Measurements from ENCODE around the gene ANKRD62. TPM values are rescaled to one million over a fixed set of nuclear protein-coding genes. Genes with fewer than 3 reads are reported as not detected.
"Not testable (repeated sequence)": the region's sequence is repeated elsewhere in the genome, so short reads cannot be mapped to it uniquely, and the experiment has no call there.

The ANKRD62 gene
- polyA plus RNA-seq, 4 donors: 0.04 to 0.08 (median 0.06) TPM; not detected in 1

DNA sequence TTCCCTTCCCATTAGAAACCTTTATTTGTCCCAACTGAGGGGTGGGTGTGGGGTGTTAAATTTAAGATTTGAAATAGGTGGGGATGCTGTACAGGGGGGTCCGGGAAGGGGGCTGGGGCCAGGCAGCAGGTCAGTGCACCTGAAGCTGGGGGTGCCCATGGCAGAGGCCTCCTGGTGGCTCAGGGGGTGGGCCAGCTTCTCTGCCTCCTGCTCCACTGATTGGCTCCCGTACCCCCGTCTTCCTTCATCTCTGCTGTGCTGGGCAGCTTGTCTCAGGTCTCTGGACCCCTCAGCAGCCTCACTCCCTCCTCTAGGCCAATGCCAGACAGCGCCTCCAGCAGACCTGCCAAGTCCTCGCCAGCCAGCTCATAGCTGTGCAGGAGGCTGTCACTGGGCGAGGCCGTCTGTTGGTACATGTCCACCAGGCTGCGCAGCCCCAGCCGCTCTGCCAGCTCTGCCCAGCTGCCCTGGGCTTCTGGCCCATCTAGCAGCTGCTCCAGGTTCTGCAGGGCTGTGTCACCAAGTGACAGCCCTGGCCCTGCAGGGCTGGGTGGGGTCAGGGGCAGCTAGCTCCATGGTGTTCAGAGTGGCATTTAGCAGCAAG, 2.0 kb upstream of the ANKRD62 start:
- DNase-seq (ENCODE audit: low read depth in 4 of 4, low spot score in 2 of 4): no peak

DNA sequence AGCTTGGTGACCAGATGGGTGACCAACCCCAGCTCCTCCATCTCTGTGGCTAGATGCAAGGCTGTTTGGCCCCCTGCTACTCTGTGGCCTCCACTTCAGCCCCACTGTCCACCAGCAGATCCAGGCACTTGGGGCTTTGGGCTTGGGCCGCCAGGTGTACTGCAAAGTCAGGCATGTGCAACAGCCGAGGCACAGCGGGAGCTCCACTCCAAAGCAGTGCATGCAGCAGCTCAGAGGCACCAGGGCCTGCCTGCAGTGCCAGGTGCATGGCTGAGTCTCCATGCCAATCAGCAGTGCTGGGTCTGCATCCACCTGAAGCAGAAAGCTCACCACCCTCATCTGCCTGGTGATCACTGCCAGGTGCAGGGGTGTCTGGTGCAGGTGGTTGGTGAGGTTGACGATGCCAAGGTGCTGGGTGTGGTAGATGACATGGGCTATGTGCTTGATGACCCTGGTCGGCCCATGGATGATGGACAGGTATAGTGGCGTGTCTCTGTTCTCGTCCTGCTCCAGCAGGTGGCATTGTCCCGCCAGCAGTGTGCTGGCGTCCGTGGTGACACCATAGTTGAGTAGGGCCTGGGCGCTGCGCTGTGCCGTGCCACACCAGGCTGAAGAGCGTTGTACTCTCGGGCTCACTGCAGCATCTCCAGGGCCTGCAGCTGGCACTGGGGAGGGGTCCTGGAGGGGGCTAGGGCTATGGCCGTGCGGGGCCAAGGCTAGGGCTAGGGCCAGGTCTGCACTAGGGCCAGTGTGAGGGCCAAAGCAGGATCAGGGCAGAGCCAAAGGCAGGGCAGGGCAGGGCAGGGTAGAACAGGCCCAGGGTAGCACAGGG, 1.0 kb upstream of the ANKRD62 start:
- DNase-seq (ENCODE audit: low read depth in 4 of 4, low spot score in 2 of 4): no peak

DNA sequence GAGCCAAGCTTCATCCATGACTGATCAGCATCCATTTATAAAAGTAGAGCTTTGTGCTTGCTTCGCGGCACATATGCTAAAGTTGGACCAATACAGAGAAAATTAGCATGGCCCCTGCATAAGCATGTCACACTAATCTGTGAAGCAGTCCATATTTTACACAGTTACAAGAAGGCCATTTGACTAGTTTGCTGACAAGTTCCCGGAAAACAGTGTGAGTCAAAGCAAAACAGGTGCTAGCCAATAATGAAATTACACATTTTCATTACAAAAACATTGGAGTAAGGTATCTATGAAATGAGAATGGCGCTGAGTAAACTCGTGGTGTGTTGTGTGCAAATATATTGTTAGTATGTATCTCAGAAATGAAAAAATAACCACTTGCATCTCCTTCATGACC, 4.7 kb downstream of the ANKRD62 start:
- DNase-seq (ENCODE audit: low read depth in 4 of 4, low spot score in 2 of 4): no peak

DNA sequence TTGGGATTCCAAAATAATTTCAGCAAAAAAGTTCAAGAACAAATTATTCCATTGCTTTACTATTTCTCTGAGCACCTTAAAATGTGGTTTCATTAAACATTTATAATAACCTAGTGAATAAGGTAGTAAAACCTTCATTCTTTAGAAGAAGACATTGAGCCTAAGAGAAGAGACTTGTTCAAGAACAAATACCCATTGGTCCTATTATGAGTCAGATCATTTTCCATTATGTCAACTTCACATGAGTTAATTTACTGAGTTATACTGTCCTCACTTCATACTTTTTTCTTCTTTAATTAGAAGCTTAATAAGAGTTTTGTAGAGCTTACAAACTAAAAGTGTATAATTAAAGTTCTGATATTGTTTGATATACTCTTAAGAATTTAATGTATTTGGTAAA, 5.5 kb downstream of the ANKRD62 start:
- DNase-seq (ENCODE audit: low read depth in 4 of 4, low spot score in 2 of 4): no peak

DNA sequence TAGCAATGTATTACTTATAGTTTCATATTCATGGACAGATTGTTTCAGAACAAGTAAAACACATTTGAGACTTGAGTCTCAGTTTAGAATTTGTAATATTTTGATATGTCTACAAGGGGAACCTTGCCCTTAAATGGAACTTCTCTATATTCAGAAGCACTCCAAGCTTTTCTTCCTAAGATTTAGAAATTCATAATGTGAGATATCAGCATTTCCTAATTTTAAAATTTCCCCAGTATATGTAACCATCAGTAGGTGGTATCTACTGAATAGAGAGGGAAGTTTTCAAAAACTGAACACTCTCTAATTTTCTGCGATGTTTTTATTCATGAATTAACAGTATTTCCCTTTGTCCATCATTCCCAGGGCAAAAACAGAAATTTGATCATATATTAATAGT, 7.6 kb downstream of the ANKRD62 start:
- DNase-seq (ENCODE audit: low read depth in 4 of 4, low spot score in 2 of 4): no peak

DNA sequence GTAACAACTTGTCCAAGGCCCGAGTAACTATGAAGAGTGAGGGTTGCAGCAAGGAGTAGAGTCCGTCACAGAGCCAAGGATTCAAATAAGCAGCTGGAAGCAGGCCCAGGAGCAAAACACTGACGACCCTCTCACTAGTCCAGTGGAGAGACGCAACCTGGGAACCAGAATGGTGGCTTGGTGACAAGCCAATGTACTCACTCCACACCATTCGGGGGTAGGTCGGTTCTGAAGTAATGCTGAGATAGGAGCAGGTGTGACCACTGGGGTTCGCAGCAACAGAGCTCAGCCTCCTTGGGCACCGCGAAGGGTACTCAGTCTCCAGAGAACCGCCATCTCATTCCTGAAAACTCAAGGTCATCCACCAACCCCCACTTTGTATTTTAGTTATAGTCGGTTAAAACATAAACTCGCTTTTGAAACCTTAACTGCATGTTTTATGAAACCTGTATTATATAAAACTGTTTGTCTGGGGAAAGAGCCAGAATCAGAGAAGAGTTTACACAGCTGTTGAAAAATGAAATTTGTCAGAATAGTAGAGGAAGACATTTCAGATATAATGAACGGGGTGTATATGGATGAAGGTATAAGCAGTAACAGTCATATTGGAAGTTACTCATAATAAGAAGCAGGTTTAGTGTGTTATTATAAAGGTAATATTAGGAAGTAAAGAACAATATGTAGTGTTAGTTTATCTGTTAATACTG, 8.6 kb downstream of the ANKRD62 start:
- DNase-seq (ENCODE audit: low read depth in 4 of 4, low spot score in 2 of 4): no peak

DNA sequence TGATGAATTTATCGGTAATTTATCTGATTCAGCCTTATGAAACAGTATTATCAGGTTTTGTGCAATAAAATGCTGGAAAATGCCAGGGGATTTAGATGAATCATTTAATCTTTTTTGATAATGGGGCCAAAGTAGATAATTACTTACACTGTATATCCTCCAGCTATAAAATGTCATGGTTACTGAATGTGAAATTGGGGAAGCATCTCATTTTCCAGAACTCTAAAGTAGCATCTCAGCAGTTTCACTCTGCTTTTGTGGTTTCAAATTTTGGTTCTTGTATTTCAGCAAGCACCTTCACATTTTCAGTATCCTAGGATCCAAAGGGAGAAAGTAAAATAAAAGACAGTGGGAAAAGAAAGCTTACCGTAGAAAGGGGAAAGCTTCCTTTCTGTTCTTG, 12.8 kb downstream of the ANKRD62 start:
- DNase-seq (ENCODE audit: low read depth in 4 of 4, low spot score in 2 of 4): no peak

DNA sequence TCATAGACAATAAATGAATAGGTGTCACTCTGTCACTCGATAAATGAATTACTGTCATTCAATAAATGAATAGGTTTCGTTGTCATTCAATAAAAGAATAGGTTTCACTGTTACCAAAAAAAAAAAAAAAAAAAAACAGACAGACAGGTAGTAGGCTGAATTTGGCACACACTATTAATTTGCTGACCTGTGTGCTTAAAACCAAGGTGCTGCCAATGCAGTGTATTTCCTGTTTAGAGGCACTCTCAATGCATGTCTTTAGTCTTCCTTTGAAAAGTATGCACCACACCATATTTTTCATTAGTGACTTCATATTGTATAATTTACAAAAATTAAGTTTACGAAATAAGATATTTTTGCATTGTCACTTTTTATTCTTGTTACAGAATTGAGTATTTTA, 16.2 kb downstream of the ANKRD62 start:
- DNase-seq (ENCODE audit: low read depth in 4 of 4, low spot score in 2 of 4): no peak

- no peak for DNase-seq (ENCODE audit: low read depth in 4 of 4, low spot score in 2 of 4)
Measured at GRCh38 chr18:12113999-12114646, 20.5 kb downstream of the ANKRD62 start.

DNA sequence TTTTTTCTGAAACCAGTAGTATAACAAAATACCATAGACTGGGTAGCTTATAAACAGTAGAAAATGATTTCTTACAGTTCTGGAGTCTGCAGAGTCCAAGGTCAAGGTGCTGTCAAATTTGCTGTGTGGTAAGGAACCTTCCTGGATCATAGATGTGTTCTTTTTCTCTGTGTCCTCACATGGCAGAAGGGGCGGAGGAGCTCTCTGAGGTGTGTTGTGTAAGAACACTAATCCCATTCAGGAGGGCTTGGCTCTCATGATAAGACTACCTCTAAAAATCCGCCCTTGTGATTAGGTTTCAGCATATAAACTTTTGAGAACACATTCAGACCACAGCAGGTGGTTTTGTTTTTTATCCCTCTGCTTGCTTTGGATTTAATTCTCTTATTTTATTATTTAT, 25.7 kb downstream of the ANKRD62 start:
- DNase-seq (ENCODE audit: low read depth in 4 of 4, low spot score in 2 of 4): no peak

- no peak for DNase-seq (ENCODE audit: low read depth in 4 of 4, low spot score in 2 of 4)
Measured at GRCh38 chr18:12121175-12122042, 27.8 kb downstream of the ANKRD62 start.

DNA sequence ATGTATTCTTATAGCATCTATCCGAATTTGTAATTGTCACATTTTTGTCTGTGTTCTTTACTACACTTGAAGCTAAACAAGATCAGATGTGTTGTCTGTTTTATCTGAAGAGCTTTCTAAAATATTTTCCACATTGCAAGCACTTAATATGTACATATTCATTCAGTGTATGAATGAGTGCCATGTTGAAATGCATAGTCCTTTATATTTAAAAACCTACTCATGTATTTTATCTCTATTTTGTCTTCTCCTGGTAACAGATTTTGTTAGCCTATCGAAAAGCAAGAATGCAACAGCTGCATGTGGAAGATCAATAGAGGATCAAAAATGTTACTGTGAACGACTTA, 28.4 kb downstream of the ANKRD62 start:
- DNase-seq (ENCODE audit: low read depth in 4 of 4, low spot score in 2 of 4): not testable (repeated sequence)

GRCh38 chr18:12127647-12128046, 34.0 kb downstream of the ANKRD62 start:
- not testable (repeated sequence) for DNase-seq (ENCODE audit: low read depth in 4 of 4, low spot score in 2 of 4)

- not testable (repeated sequence) for DNase-seq (ENCODE audit: low read depth in 4 of 4, low spot score in 2 of 4)
Measured at GRCh38 chr18:12138831-12139230, 45.2 kb downstream of the ANKRD62 start.

DNA sequence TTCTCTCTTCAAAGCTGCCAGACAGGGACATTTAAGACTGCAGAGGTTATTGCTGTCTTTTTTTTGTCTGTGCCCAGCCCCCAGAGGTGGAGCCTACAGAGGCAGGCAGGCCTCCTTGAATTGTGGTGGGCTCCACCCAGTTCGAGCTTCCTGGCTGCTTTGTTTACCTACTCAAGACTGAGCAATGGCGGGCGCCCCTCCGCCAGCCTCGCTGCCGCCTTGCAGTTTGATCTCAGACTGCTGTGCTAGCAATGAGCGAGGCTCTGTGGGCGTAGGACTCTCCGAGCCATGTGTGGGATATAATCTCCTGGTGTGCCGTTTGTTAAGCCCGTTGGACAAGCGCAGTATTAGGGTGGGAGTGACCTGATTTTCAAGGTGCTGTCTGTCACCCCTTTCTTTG, 47.2 kb downstream of the ANKRD62 start:
- DNase-seq (ENCODE audit: low read depth in 4 of 4, low spot score in 2 of 4): not testable (repeated sequence)

GRCh38 chr18:12141778-12142177, 48.1 kb downstream of the ANKRD62 start:
- not testable (repeated sequence) for DNase-seq (ENCODE audit: low read depth in 4 of 4, low spot score in 2 of 4)

DNA sequence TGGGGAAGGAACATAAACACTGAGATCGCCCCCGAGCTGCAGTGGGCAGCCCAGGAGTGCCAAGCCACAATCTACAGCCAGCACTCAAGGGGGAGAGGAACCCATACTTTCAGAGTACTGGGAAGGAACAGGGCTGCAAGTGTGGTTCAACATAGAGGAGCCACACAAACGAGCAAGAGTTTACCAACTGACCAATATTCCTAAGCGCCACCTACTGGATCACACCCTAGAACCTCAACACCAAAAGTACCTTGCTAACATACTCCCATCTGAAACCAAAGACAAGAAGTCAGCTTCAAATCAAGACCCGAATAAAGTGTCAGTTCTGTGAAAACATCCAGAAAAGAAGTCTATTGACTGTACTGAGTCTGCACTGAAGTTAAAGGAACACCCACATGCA, 55.8 kb downstream of the ANKRD62 start:
- not testable (repeated sequence) for DNase-seq (ENCODE audit: low read depth in 4 of 4, low spot score in 2 of 4)

GRCh38 chr18:12154361-12154760, 60.7 kb downstream of the ANKRD62 start:
- DNase-seq (ENCODE audit: low read depth in 4 of 4, low spot score in 2 of 4): no peak

- no peak for DNase-seq (ENCODE audit: low read depth in 4 of 4, low spot score in 2 of 4)
Measured at GRCh38 chr18:12155996-12156395, 62.4 kb downstream of the ANKRD62 start.

DNA sequence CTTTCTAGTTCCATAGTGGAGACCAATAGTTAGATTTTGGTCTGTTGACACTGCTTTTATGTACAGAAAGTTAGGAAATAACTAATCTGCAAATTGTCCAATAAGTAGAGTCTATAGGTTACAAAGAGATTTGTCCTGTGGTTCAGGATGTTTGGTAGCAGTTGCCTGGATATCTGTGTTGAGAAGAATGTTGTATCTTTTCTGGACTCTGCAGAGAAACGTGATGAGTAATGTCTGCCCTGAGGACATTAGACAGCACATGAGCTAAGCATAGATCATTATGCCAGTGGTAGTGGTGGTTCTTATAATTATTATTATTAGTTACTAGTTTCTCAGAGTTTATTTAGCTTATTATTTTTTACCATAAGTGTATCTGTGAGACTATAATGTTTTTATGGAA, 65.8 kb downstream of the ANKRD62 start:
- DNase-seq (ENCODE audit: low read depth in 4 of 4, low spot score in 2 of 4): no peak

All from left renal cortex interstitium (tissue), 4 donors.